HepG2 (cell line): ENCODE results near the gene NME4. TPM values are rescaled to one million over a fixed set of nuclear protein-coding genes. Genes with fewer than 3 reads are reported as not detected.

ENCODE experiments used
- ATAC-seq: fragments of 200-7000 bp; cut with Tn5 transposase; 3 replicates; pipeline ENCODE4 v1.9.1; 2020; ENCODE audit warnings: mild to moderate bottlenecking, moderate library complexity
- BruUV-seq: library from RNA; stranded (reverse); fragments of 400-500 nt; replicated peaks from 2 replicates; lab custom pipeline; 2021; lab: Mats Ljungman, UMichigan
- CTCF ChIA-PET: fragments of 300-600 bp; formaldehyde crosslinking; extraction: SDS; loops from one replicate; lab custom pipeline; 2021; ENCODE audit warnings: low total read pairs, inconsistent platforms, low intra/inter-chr PET ratio; lab: Yijun Ruan, JAX
- POLR2A ChIA-PET: fragments of 350-600 bp; sonication (Branson Sonifier 250); formaldehyde crosslinking; loops from one replicate; lab custom pipeline; 2020; ENCODE audit warnings: antibody characterized with exemption, inconsistent platforms; lab: Yijun Ruan, JAX
- DNase-seq: peaks from one replicate; pipeline ENCODE4 v3.0.0-alpha.2; 2015; ENCODE audit warnings: low spot score
- FAIRE-seq: peaks from 3 replicates; lab custom pipeline; 2011; peaks lifted over from hg19 to GRCh38; lab: Jason Lieb, UNC
- H2AFZ ChIP-seq: one replicate; pipeline ENCODE4 v1.6.1; 2011; ENCODE audit warnings: low read length, inconsistent platforms
- H3K27ac ChIP-seq: fragments of 300-600 bp; 3 replicates; pipeline ENCODE4 v1.8.0; 2011; ENCODE audit warnings: mixed run types, mild to moderate bottlenecking, mixed read lengths, low read length, inconsistent platforms; ENCODE audit not compliant: insufficient read depth; ENCODE audit errors: extremely low read length
- H3K27me3 ChIP-seq, 2 experiments: fragments of 200-600 bp in 1 of 2; 2 replicates in 1 of 2; 3 replicates in 1 of 2; pipeline versions ENCODE4 v1.6.0 to v1.8.0; 2011; ENCODE audit warnings: low read length in 2 of 2, mild to moderate bottlenecking in 2 of 2, moderate library complexity in 2 of 2, inconsistent platforms in 1 of 2; ENCODE audit not compliant: insufficient read depth in 2 of 2, control insufficient read depth in 1 of 2
- H3K36me3 ChIP-seq, 2 experiments: fragments of 200-600 bp in 1 of 2; replicated peaks in 1 of 2; 2 replicates in 1 of 2; 3 replicates in 1 of 2; pipeline versions ENCODE4 v1.5.1 to v1.8.0; 2011; ENCODE audit warnings: low read length in 2 of 2, inconsistent platforms in 1 of 2; ENCODE audit not compliant: insufficient read depth in 2 of 2, control insufficient read depth in 1 of 2
- H3K4me1 ChIP-seq: 2 replicates; pipeline ENCODE4 v1.5.1; 2012; ENCODE audit warnings: low read length, inconsistent platforms; ENCODE audit not compliant: insufficient read depth
- H3K4me2 ChIP-seq: 2 replicates; pipeline ENCODE4 v1.6.0; 2011; ENCODE audit warnings: low read depth, low read length, inconsistent platforms
- H3K4me3 ChIP-seq, 3 experiments: fragments of 200-600 bp in 1 of 3; sonication (generic), shearing (Covaris generic) in 1 of 3; replicated peaks in 1 of 3; 2 replicates each; pipeline ENCODE4 v1.5.1; 2011 to 2016; ENCODE audit warnings: low read length in 3 of 3, inconsistent platforms in 2 of 3, low read depth in 2 of 3, mild to moderate bottlenecking in 2 of 3, control low read depth in 1 of 3, mixed read lengths in 1 of 3; ENCODE audit not compliant: insufficient read depth in 1 of 3
- H3K79me2 ChIP-seq: one replicate; pipeline ENCODE4 v1.6.1; 2011; ENCODE audit warnings: low read length, inconsistent platforms; ENCODE audit not compliant: insufficient read depth
- H3K9ac ChIP-seq: 2 replicates; pipeline ENCODE4 v1.6.0; 2011; ENCODE audit warnings: mild to moderate bottlenecking, low read depth, low read length, inconsistent platforms; ENCODE audit not compliant: insufficient read depth
- H3K9me3 ChIP-seq: 2 replicates; pipeline ENCODE4 v1.5.1; 2012; ENCODE audit warnings: mild to moderate bottlenecking, low read length
- H4K20me1 ChIP-seq: 2 replicates; pipeline ENCODE4 v1.6.0; 2011; ENCODE audit warnings: inconsistent platforms, mild to moderate bottlenecking, low read length, moderate library complexity; ENCODE audit not compliant: insufficient read depth
- AGO2 ChIP-seq: fragments of 200-400 bp; formaldehyde crosslinking; optimal IDR thresholded peaks from 2 replicates; pipeline ENCODE3; 2017; ENCODE audit warnings: mild to moderate bottlenecking, low read depth, low read length, moderate library complexity
- CENPBD1 ChIP-seq: sonication (generic); formaldehyde crosslinking; IDR thresholded peaks from 2 replicates; pipeline ENCODE4 v1.8.0; 2022; ENCODE audit warnings: missing genetic modification reagents, low read depth, mild to moderate bottlenecking, borderline replicate concordance
- IKZF4 ChIP-seq: sonication (generic); formaldehyde crosslinking; IDR thresholded peaks from 2 replicates; pipeline ENCODE4 v1.5.1; 2020; ENCODE audit warnings: borderline replicate concordance, mild to moderate bottlenecking, low read depth, missing genetic modification reagents; ENCODE audit errors: not compliant biosample characterization
- KAT2B ChIP-seq: fragments of 150-350 bp; IDR thresholded peaks from 2 replicates; pipeline ENCODE4 v1.6.1; 2014; ENCODE audit warnings: low read depth, low read length, borderline replicate concordance
- NFRKB ChIP-seq: fragments of 450-650 bp; IDR thresholded peaks from 2 replicates; pipeline ENCODE4 v1.6.1; 2017
- RBFOX2 ChIP-seq: fragments of 200-400 bp; formaldehyde crosslinking; IDR thresholded peaks from 2 replicates; pipeline ENCODE4 v1.6.1; 2017; ENCODE audit warnings: low read depth, mild to moderate bottlenecking, low read length
- SIN3A ChIP-seq: IDR thresholded peaks from 2 replicates; pipeline ENCODE4 v1.6.1; 2011; ENCODE audit warnings: low read depth, mild to moderate bottlenecking, control low read depth, low read length, borderline replicate concordance
- ZNF282 ChIP-seq: fragments of 450-650 bp; IDR thresholded peaks from 2 replicates; pipeline ENCODE4 v1.6.1; 2018; ENCODE audit not compliant: partially characterized antibody
- WGBS: methylation state at CpG from one replicate; pipeline ENCODE4 v1.1.6; 2017; ENCODE audit warnings: low lambda C conversion rate; 5-methylcytosine and 5-hydroxymethylcytosine counted together
- in situ Hi-C: cut with HindIII; loops from 2 replicates; pipeline ENCODE4 v1.10.0; 2017; ENCODE audit warnings: low pct_unique_long_range_greater_than_20kb; ENCODE audit not compliant: extremely low pct_ligation_motif_present
- intact Hi-C: fragments of 100-400 bp; cut with micrococcal nuclease; formaldehyde crosslinking; loops from one replicate; pipeline ENCODE4 v1.10.0; 2022; ENCODE audit not compliant: unreplicated experiment
- polyA plus RNA-seq, 8 experiments: library from polyadenylated mRNA; depleted of rRNA in 3 of 8; stranded (reverse) in 7 of 8; unstranded in 1 of 8; fragments of >200 nt; fragmentation: Illumina TruSeq in 4 of 8; extraction: Trizol in 4 of 8; gene quantifications; 2 replicates each; pipeline versions ENCODE4 v1.2.1 to v1.2.3, GENCODE V29; 2011 to 2016; ENCODE audit warnings: low read depth in 4 of 8, missing spikeins in 1 of 8, mixed read lengths in 1 of 8; ENCODE audit not compliant: insufficient read depth in 1 of 8
- total RNA-seq, 5 experiments: library from RNA; depleted of rRNA; stranded (reverse); fragments of >200 nt; fragmentation: Illumina TruSeq; extraction: Trizol; gene quantifications; 2 replicates each; pipeline ENCODE4 v1.2.3, GENCODE V29; 2016; ENCODE audit warnings: low read depth in 1 of 5

Gene NME4
- total and polyA plus RNA-seq, 2 of the 13 experiments (the other 11 are each of a cell fraction or from before 2014, with no cell fraction given) = 121 to 263 TPM

- TF ChIP-seq CENPBD1 (no peak), KAT2B (no peak), ZNF282 (no peak)
These were observed 13.6 kb downstream of the NME4 start (continued) for GRCh38 chr16:410516-411178.

DNA sequence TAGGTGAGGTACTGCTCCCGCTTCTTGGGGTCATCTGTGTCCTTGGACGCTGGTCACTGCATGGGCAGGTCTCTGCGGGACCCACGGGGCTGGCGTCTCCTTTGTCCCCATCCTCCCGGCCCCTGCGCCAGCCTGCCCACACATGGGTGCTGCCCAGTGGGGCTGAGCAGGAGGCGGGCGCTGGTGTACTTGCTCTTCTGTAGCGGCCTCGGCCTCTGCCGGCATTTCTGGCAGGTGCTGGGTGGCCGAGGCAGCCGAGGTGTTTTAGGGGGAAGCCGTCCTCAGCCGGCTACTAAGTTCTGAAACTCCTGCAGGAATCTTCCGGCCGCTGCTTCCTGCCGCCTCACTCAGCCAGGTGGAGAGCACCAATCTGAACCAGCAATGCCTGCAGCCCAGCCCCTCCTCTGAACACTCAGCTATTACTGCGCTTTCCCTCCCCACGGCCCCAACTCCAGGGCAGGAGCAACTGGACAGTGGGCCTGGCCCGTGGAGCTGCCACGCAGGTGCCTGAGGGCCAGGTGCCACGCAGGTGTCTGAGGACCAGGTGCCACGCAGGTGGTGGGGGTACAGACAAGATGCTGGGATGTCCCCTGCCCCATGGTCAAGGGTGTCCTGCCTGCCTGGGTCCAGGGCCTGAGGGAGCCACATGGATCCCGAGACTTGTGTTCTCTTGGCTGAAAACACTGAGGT lies 14.7 kb downstream of the NME4 start:
- Histone ChIP-seq H3K27me3 (no peaks in the 10 kb centered on the region), H3K4me3 (no peak overlapping the region), H3K79me2 (no peaks in the 10 kb centered on the region), H3K36me3 (peaks cover 4 to 11% of the 10 kb centered on the region in 2 experiments; a peak in 4 of 5 replicates), H3K9me3 (no peaks in the 10 kb centered on the region), H3K4me2 (no peak overlapping the region), H3K9ac (no peak overlapping the region), H2AFZ (no peak overlapping the region), H4K20me1 (no peaks in the 10 kb centered on the region), H3K4me1 (peaks cover 16% of the 10 kb centered on the region), H3K27ac (no peak overlapping the region)
- CTCF ChIA-PET = no interaction called here
- POLR2A ChIA-PET = interaction anchor here (1.2 to 3.0 kb wide), 3 partner anchors 10 to 116 kb away, joined by 3 to 15 read pairs (median 4); partner anchors contain the start of genes CAPN15 and DECR2
- BruUV-seq = no TSS peak
- no peak for DNase-seq
- no peak for FAIRE-seq
- peak; percentile 4; the same call in 1 of the 3 replicates for ATAC-seq
- 96% methylated on average over 15 of the region's 26 CpGs for WGBS
- in situ Hi-C loops = no loop called here
- peak; percentile 46 for TF ChIP-seq AGO2
- TF ChIP-seq SIN3A = no peak
- no peak for TF ChIP-seq NFRKB
- TF ChIP-seq RBFOX2 = peak; percentile 49; the same call in 1 of the 2 replicates
- TF ChIP-seq IKZF4 = no peak
- intact Hi-C loops = no loop called here
